NCI-H82 treated with DMSO at 0.1 percent for 48 hours (cell line): ENCODE data around the gene SMPD3.
A peak's percentile ranks its signal among the peaks of the same experiment; 100 is the strongest.

Experiments used
- DNase-seq: peaks from one replicate; lab custom pipeline; 2025; ENCODE audit not compliant: unreplicated experiment; lab: John Stamatoyannopoulos, UW

SMPD3 gene

GRCh38 chr16:68472581-68472980, 24.3 kb upstream of the SMPD3 start:
- DNase-seq: no peak

GRCh38 chr16:68470461-68471150, 22.3 kb upstream of the SMPD3 start:
- DNase-seq: no peak

GRCh38 chr16:68469796-68470460, 21.6 kb upstream of the SMPD3 start:
- DNase-seq: no peak

- DNase-seq: no peak
Measured at GRCh38 chr16:68468842-68469241, 20.5 kb upstream of the SMPD3 start.

- no peak for DNase-seq
Measured at GRCh38 chr16:68466174-68466573, 17.9 kb upstream of the SMPD3 start.

- no peak for DNase-seq
Measured at GRCh38 chr16:68463904-68464303, 15.6 kb upstream of the SMPD3 start.

GRCh38 chr16:68460067-68460466, 11.8 kb upstream of the SMPD3 start:
- DNase-seq: no peak

- DNase-seq: no peak
Measured at GRCh38 chr16:68459457-68459856, 11.1 kb upstream of the SMPD3 start.

GRCh38 chr16:68458551-68458950, 10.2 kb upstream of the SMPD3 start:
- DNase-seq: no peak

- DNase-seq: no peak
Measured at GRCh38 chr16:68458101-68458500, 9.8 kb upstream of the SMPD3 start.

- DNase-seq: no peak
Measured at GRCh38 chr16:68455631-68456030, 7.3 kb upstream of the SMPD3 start.

- DNase-seq: no peak
Measured at GRCh38 chr16:68454920-68455435, 6.7 kb upstream of the SMPD3 start.

- no peak for DNase-seq
Measured at GRCh38 chr16:68453816-68454215, 5.5 kb upstream of the SMPD3 start.

- no peak for DNase-seq
Measured at GRCh38 chr16:68452176-68452575, 3.9 kb upstream of the SMPD3 start.

- no peak for DNase-seq
Measured at GRCh38 chr16:68451676-68452075, 3.4 kb upstream of the SMPD3 start.

GRCh38 chr16:68450741-68451255, 2.5 kb upstream of the SMPD3 start:
- DNase-seq: peak; percentile 87

- no peak for DNase-seq
Measured at GRCh38 chr16:68447653-68448359, 502 bp downstream of the SMPD3 start.

GRCh38 chr16:68446681-68447652, 1.3 kb downstream of the SMPD3 start:
- DNase-seq: no peak

- peak; percentile 66 for DNase-seq
Measured at GRCh38 chr16:68445458-68445857, 2.9 kb downstream of the SMPD3 start.

GRCh38 chr16:68444056-68444657, 4.2 kb downstream of the SMPD3 start:
- DNase-seq: no peak
